Islet precursor cell (in vitro differentiated cells): ENCODE measurements around the gene CABP7.

ENCODE experiments used
- DNase-seq: peaks from one replicate; pipeline ENCODE4 v3.0.0-alpha.2; 2018

Gene CABP7

DNA sequence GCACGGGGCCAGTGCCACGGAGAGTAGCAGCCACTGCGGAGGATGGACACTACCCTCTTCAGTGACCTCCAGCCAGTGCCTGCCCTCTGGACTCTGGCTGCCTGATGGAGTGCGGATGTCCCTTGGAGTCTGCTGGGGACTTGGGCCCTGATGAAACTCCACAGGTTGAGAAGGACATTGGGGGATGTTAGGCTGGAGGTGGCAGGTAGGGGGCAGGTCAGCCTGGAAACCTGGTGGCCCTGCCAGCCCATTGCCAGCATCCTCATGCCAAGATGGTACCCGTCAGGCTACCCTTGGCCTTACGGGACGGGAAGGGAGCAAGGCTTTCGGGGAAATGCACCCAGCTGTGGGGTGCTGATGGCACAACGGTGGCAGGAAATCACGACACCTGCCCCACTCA is 4.0 kb downstream of the CABP7 start:
- no peak for DNase-seq

DNA sequence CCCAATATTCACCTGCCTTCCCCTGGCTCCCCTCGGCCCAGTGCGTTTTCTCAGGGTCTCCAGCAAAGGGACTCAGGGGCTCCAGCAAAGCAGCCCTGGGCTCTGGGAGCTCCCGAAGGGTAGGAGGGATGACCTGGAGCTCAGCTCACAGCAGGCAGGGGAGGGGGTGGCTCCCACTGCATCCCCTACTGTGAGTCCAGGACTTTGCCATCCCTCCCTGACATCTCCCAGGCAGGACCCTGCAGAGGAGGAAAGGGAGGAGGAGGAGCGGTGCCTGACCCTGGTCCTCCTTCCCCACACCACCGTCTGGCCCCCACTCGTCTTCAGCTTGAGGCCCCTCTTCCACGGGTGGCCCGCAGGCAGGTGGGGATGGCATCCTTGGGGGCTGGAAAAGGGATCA is 5.0 kb downstream of the CABP7 start:
- DNase-seq: no peak

DNA sequence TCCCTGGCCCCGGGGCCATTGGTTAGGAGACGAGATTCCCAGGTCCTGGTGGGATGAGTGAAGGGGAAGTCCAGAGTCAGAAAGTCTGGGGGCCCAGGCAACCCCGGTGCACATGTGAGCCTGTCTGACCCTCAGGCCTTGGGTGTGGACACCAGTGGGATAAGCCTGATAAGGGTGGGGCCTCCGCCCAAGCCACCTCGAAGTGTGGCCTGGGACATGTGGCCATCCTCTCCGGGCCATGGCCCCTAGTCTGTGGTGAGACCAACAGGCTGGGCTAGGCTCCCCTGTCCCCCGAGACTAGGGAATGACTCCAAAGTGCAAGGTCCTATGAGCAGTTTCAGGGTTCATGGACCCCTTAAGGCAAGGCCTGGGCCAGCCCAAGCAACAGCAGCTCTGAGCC is 6.3 kb downstream of the CABP7 start:
- DNase-seq: no peak

DNA sequence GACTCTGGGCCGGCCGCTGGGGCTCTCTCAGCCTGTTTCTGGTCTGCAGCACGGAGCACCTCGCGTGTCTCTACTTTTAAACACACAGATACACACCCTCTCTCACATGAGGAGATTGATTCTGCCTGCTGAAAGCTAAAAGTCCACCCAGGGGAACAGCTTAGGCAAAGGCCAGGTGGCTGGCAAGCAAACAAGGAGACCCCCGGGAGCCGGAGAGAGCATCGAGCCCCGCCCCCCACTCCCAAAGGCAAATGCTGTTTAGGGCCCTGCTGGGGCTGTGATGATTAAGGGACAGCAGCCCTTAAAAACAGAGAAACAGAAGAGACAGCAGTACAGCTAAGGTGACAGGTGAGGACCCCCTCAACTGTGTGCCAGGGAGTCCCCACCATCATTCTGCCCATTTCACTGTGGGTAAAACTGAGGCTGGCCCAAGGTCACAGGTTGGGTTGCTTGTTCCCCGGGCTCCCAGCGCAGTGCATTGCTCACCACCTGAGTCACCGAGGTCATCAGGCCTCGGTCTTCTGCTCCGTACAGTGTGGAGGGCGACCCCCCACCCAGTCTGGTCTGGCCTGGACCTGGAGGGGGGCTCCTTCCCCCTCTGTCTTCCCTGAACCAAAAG is 6.8 kb downstream of the CABP7 start:
- no peak for DNase-seq

DNA sequence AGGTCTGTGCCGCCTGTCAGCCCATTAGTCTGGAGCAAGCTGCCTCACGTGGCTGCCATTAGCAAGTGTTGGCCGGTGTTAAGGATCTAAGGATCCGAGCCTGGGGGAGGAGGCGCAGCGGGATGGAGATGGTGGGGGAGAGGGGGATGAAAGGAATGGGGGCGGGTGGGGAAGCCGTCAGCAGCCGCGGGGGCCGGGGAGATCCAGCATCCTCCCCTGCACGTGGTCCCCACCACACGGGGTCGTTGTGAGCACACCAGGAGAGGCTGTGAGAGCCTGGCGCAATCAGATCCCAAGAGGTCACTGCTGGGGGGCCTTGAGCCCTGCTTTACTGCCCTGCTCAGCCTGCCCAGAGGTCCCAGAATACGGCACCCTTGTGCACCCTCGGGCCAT is 7.3 kb downstream of the CABP7 start:
- DNase-seq: peak; percentile 76

DNA sequence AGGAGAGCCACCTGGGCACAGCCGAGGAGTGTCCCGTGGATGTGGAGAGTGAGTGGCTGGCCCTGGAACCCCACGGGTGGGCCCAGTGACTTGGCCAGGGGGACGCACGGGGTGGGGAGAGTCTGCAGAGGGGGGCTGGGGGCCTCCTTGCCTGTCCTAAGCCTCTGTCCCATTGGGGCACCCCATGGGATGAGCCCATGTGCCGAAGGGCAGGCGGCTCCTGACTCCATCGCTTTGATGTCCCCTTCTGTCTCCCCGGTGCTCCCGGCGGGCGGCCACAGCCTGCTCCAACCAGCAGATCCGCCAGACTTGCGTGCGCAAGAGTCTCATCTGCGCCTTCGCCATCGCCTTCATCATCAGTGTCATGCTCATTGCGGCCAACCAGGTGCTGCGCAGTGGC is 9.4 kb downstream of the CABP7 start:
- DNase-seq: no peak

DNA sequence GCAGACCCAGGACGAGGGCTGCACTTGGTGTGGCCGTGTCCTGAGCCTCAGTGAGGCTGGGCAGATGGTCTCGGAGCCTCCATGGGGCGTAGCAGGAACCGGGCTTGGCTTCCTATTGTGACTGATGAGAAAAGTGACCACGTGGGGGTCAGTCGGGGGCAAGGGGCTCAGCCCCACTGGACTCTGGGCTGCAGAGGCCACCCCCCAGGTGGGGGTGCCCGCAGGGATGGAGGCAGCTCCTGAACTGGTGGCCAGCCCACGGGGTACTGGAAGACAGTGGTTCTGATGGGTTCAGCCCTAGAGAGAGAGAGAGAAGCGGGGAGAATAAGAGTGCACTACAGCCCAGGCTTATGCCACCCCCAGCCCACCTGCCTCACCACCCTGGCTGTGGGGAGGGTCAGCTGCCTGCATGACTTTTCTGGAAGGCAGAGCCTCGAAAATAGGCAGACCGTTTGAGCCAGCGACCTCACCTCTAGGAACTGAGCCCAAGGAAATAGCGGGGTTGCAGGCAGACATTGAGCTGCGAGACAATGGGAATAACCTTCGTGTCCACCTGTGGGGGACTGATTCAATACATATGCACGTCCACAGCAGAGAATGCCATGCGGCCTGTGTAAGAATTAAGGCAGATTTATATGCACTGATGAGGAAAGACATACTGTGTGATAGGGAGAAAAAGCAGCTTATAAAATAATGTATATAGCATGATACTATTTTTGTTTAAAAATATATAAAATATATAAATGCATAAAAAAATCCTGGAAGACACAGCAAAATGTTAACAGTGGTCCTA is 11.5 kb downstream of the CABP7 start:
- DNase-seq: no peak

DNA sequence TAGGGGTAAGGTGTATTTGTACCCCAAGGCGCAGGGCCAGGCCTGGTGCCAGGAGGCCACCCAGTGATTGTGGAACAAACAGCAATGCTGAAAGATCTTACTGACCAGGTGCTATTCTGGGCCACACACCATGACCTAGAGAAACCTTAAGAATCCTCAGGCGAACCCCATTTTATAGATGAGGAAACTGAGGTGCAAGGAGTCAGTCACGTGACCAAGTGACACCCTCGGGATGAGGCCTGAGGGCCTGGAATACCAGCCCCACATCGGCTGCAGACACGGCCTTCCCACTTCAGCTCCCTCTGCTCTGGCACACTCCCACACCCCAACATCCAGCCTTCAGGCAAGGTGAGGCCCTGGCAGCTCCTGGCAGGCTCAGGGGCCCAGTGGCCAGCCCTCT is 13.1 kb downstream of the CABP7 start:
- no peak for DNase-seq

DNA sequence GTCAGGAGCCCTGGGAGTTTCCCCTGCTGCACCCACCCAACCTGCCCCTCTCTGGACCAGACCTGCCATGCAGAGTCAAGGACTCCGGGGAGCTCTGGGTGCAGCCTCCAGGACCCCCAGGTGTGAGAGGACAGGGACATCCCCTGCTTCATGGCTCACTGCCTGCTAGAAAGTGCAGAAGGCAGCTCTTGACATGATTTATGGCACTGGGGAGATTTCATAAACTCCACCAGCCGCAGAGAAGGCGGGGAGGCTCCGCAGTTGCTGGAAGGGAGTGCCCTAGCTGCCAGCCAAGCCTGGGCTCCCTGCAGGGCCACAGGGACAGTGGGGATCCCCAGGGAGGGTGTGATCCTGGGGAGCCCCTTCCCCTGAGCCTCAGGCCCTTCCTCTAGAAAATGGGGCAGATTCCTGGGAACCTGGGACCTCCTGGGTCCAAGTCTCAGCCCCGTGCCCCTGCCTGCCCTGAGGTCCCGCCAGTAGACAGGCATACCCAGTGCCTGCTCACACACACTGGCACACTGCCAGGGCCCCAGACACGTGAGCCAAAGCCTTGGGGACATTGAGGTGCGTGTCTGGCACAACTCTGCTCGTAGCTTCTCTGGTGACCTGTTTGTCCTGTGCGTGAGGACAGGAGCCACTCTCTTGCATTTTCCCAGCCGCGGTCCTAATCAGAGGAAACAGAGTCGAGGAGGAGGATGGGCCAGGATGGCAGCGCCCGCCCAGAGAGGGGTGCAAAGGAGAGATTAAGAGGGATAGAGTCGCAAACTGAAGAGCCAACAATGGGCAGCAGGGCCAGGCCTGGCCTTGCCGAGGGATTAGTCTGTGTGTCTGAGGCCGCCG is 13.8 kb downstream of the CABP7 start:
- DNase-seq: no peak

DNA sequence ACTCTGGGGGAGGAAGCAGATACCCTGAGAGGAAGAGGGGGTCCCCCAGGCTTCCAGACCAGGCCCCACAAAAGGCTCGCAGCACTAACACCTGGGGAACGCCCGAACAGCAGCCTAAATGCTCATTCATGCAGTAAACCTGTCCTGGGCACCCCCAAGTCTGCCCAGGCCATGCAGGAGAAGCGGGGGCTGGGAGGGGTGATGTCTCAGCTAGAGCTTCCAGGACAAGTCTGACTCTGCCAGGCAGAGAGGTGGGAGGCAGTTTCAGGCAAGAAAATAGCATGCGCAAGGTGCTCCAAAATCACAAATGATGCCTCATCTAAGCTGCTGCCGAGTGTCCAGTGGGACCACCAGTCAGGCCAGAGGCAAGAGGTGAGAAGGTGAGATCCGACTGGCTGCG is 14.6 kb downstream of the CABP7 start:
- no peak for DNase-seq

DNA sequence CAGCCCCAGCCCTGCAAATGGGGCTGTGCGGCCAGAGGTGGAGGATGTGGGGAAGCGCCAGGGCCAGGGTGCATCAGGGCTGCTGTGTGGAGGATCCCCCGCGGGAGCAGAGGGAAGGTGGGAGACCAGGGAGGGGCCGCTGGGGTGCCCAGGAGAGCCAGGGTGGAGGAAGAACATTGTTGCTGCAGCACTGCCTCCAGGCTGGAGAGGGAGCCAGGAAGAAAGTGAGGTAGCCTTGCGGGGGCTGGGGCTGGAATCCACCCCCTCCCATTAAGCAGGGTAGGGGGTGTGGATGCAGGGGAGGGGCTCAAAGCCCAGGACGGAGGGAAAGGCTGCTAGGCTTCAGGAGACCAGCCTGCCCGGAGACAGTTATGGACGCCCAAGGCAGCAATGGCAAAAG is 15.0 kb downstream of the CABP7 start:
- DNase-seq: no peak

DNA sequence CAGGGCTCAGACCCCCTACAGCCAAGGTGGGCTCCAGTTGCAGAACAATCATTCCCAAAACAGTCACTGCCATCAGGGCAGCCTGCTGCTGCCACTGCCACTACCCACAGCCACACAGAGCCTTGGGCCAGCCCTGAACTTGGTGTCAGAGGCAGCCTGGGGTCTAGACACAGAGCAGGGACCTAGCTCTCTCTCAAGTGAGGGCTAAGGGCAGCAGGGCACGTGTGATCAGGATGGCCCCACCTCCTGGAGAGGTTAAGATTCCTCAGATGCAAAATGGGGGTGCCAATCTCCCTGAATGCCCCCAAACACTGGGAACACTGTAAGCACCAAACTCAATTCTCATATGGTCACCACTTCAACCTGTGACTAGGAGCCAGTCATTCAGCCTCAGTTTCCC is 15.6 kb downstream of the CABP7 start:
- no peak for DNase-seq

DNA sequence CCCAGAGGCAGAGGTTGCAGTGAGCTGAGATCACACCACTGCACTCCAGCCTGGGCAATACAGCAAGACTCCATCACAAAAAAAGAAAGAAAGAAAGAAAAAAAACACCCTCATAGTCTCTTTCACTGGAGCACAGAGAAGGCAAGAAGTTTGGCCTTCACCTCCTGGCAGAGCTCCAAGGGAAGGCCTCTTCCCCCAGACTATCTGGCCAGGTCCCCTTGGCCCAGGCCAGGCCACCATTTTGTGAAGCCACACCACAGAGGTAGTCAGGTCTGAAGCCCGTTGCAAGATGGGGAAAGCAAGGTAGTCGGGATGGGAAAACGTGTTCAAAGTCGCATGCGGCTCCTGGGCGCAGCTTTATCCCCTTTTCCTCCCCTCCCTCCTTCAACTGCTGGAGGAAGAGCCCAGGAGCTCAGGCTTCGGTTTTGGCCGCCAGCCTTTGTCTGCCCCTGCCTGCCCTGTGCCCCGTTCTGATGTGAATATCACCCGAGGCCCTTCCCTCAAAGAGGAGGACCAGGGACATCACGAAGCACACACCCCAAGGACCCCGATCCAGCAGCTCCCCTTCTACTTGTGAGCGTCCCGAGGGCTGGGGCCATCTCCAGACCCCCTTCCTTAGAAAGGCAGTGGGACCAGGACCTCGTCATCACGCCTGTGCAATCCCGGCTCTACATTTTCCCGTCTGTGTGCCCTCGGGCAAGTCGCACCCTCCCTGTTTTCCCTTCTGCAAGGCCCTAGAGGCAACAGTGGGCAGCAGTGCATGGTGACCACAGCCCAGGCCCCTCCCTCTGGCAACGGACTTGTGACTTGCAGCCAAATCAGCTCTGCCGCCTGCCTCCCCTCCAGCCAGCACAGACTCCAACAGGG is 17.7 kb downstream of the CABP7 start:
- no peak for DNase-seq

DNA sequence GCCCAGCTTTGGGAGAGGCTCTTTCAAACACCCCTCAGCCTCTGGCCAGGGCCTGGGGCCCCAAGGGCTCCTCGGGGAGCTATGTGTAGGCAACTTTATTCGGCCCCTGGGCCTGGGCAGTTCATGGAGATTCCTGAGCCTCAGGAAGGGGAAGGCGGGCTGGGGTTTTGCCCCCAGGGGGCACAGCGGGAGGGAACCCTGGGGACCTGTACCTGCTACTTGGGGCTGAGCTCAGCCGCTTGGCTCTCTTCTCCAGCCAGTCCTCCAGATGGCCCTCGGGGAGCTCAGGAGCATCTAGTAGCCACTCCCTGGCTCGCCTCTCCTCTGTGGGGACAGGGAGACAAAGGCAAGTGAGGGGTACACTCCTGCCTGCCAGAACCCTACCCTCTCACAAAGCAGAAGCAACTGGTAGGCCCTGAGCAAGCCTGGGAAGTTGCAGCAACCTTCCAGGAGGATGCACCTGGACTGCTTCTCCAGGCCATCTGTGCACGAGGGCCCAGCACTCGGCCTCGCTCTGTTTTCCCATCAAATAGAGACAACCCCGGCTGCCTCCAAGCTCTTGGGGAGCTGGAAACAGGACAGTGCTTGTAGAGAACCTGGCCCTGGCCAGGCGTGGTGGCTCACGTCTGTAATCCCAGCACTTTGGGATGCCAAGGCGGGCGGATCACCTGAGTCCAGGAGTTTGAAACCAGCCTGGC is 18.5 kb downstream of the CABP7 start:
- DNase-seq: no peak

DNA sequence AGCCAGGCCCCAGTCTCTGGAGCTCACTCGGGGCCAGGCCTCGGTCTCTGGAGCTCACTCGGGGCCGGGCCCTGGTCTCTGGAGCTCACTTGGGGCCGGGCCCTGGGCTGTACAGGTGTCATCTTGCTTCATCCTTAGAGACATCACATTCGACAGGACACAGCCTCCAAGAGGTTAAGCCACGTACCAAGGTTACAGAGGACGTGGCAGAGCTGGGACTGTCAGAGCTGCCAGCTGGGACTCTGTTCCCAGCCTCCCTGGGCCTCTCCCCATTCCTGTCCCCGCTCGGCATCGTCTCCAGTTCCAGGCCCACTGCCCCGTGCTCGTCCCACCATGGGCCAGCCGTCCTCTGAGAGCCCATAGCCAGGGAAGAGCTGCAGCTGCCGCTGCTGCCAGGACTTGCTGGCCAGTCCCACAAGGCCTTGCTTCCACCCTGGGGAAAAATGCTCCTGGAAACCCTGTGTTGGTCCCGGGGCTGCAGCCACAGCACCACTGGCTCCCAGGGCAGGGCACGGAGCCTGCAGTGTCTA is 19.6 kb downstream of the CABP7 start:
- no peak for DNase-seq

DNA sequence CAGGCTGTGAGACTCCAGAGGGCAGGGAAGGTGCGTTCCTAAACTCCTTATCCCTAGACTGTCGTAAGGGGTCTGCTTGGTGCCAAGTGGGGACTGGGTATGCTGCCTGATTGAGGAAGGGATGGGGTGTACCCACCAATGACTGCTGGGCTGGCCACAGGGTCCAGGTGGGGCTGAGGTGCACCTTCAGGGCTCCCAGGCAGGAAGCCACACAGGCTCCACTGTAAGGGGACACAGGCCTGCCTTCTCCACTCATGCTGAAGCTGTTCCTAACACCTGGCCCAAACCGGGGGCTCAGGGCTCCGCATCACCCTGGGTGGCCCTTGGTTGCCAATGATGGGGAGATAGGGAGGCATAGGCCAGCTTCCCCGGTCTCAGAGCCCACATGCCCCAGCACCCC is 20.4 kb downstream of the CABP7 start:
- DNase-seq: no peak

- DNase-seq: no peak
These were observed 22.1 kb downstream of the CABP7 start for GRCh38 chr22:29741926-29742325.

DNA sequence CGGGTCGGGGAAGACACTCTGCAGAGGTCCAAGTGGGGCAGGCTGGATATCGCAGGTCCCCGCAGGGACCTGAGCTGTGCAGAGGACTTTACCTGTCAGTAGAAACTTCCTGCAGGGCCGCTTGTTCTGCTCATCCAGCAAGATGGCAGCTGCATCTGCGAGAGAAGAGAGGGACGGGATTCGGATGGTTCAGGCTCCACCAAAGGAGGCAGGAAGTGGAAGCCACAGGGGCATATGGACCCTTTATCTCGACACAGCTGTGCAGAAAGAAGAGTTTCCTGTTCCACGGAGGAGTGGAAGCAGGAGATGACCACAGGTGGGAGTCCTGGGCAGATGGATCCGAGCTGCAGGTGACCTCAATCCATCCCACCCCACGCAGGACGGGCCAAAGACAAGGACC is 22.5 kb downstream of the CABP7 start:
- peak; percentile 49 for DNase-seq

GRCh38 chr22:29744902-29745301 is 25.1 kb downstream of the CABP7 start:
- no peak for DNase-seq

DNA sequence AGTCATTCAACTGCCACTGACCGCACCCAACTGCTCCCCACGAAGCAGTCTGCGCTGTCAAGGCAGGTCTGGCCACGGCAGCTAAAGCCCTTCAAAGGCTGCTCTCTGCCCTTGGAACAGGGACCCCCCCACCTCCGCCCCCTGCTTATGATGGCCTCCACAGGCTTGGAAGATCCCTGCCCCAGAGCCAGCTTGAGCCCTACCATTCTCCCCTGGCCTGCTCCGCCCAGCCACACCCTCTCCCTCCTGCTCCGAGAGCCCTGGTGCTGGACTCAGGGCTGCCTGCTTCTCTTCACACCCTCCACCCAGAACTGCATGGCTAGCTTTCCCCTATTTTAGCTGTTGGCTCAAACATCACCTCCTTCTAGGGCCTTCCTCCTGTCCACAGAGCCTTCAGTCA is 28.0 kb downstream of the CABP7 start:
- DNase-seq: no peak

DNA sequence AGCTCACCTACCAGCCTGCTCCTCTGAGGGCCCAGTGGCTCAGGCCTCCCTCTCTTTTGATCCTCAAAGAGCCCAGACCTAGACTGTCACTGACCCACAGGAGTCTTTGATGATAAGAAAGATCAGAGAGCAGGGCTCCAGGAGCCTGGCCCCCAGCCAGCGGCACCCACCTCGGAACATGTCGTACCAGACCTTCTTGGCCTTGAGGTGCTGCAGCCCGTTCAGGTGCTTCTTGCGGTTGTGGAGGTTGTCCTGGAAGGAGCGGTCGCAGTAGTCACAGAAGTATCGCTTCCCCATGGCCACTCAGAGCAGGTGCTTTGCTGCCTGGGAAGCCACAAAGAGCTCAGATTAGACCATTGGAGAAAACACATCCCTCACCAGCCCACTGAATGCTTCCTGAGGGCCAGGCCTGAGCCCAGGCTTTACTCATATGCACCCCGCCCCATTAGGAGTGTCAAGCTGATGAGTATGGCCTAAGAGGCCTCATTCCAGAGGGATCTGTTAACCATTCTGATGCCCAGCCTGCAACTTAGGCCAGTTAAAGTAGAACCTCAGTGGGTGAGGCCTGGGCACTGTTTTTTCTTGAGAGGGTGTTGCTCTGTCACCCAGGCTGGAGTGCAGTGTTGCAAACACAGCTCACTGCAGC is 28.6 kb downstream of the CABP7 start:
- DNase-seq: no peak

DNA sequence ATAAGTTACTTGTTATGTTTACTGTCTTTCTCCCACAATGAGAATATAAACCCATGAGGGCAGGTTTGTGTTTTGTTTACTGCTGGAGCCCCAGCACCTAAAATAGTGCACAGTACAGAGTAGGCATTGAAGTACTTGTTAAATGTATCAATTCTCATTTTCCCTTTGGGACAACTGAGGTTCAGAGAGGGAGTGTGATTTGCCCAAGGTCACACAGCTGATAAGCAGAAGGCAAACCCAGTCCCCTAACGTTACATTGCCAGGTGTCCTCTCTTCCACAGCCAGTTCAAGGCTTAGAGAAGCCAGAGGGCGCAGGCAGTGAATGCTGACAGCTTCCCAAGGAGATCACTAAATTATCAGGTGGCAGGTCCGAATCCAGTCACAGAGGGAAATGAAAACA is 30.2 kb downstream of the CABP7 start:
- DNase-seq: no peak
